Heart right ventricle (tissue), 16 donors: Measurements from ENCODE around the gene KIAA1671. TPM values are rescaled to one million over a fixed set of nuclear protein-coding genes. Genes with fewer than 3 reads are reported as not detected.
A peak's percentile ranks its signal among the peaks of the same experiment; 100 is the strongest.

ENCODE experiments used
- ATAC-seq, 8 donors: fragments of 200-7000 bp; cut with Tn5 transposase; one replicate each; pipeline ENCODE4 v1.9.1; 2020; ENCODE audit warnings: mild to moderate bottlenecking in 8 of 8, moderate library complexity in 8 of 8, moderate number of reproducible peaks in 1 of 8
- DNase-seq, 2 donors: peaks; one replicate each; pipeline ENCODE4 v3.0.0-alpha.2; 2020
- H3K27ac ChIP-seq, 10 donors: fragments of 200-600 bp; sonication (generic) in 2 of 10; one replicate each; pipeline versions ENCODE4 v1.5.0 to v1.8.0; 2020 to 2022; ENCODE audit warnings: mild to moderate bottlenecking in 3 of 10
- H3K27me3 ChIP-seq, 7 donors: fragments of 200-600 bp; one replicate each; pipeline ENCODE4 v1.8.0; 2021 to 2022; ENCODE audit warnings: mild to moderate bottlenecking in 2 of 7
- H3K36me3 ChIP-seq, 9 donors: fragments of 200-600 bp; sonication (generic) in 1 of 9; one replicate each; pipeline versions ENCODE4 v1.5.0 to v1.8.0; 2020 to 2022; ENCODE audit warnings: mild to moderate bottlenecking in 2 of 9
- H3K4me1 ChIP-seq, 9 donors: fragments of 200-600 bp; sonication (generic) in 1 of 9; one replicate each; pipeline versions ENCODE4 v1.5.0 to v1.8.0; 2020 to 2022; ENCODE audit warnings: mild to moderate bottlenecking in 4 of 9
- H3K4me3 ChIP-seq, 10 donors: fragments of 200-600 bp; sonication (generic) in 2 of 10; one replicate each; pipeline versions ENCODE4 v1.5.0 to v1.8.0; 2020 to 2022; ENCODE audit warnings: mild to moderate bottlenecking in 7 of 10, moderate library complexity in 2 of 10
- H3K9me3 ChIP-seq, 11 donors: fragments of 200-600 bp in 10 of 11; sonication (generic) in 2 of 11; one replicate each; pipeline versions ENCODE4 v1.5.0 to v1.8.0; 2013 to 2022; ENCODE audit warnings: mild to moderate bottlenecking in 2 of 11, control low read depth in 1 of 11, moderate library complexity in 1 of 11
- WGBS, 2 donors: extraction: QIAGEN DNeasy Blood & Tissue Kit; methylation state at CpG; one replicate each; pipeline ENCODE4 v1.1.7; 2013; ENCODE audit warnings: inconsistent platforms in 1 of 2; 5-methylcytosine and 5-hydroxymethylcytosine counted together
- intact Hi-C, 10 donors: fragments of 100-400 bp; cut with DNase I; formaldehyde crosslinking; loops; one replicate each; pipeline versions ENCODE4 v1.11.1 to v1.14.2; 2022
- polyA plus RNA-seq, 2 donors: library from polyadenylated mRNA; stranded (reverse); fragments of 200-250 nt; gene quantifications; one replicate each; pipeline ENCODE4 v1.2.3, GENCODE V29; 2013
- total RNA-seq, 10 donors: library from RNA; stranded (reverse); fragmentation: NEBNext Ultra II Directional in 3 of 10; extraction: Animal tissue kit (Norgen Biotek cat#: 25700) in 3 of 10; gene quantifications; one replicate each; pipeline versions ENCODE4 v1.2.1 to v1.2.4, GENCODE V29; 2021 to 2023
- TF ChIP-seq, protein P1 (sequence below), 9 donors: fragments of 200-600 bp; sonication (generic) in 2 of 9; IDR thresholded peaks; one replicate each; pipeline versions ENCODE4 v1.5.0 to v1.8.0; 2021 to 2022; ENCODE audit warnings: antibody characterized with exemption in 9 of 9, mild to moderate bottlenecking in 5 of 9, moderate library complexity in 1 of 9
- donor health status: Arrhythmogenic right ventricular cardiomyopathy.
- donor health status: ischemic (EF 13 %, LVEDD 7.1; RV severe dilation, severe dysfunction).
- donor health status: healthy with polysubstance abuse.
- donor health status: DM: no; HTN: yes; CAD: no.
- donor health status: DM: no; HTN: no; CAD: no.
- donor health status: ischemic (EF 25% LVEDD 6.9; RV normal size, moderate dysfunction).
- donor health status: ischemic (EF 25% LVEDD 5.7; RV mildly dilated, moderate dysfunction).
- donor health status: healthy.
- donor health status: DM: yes; HTN: yes; CAD: no.
- donor health status: Ischemic cardiomyopathy.
- donor health status: ischemic (EF 35%, LVEDD 5.7; RV mildly dilated, moderate dysfunction).
- donor health status: nonischemic (EF 11% LVEDD 7.7; RV severe dilation, severe dysfunction).
- donor health status: DM: yes; HTN: yes; CAD: no.
- donor health status: PGD.
- donor health status: ischemic (EF 29% LVEDD 5.4; RV normal size, mild dysfunction).
- donor health status: nonischemic (EF 23%, LVEDD 6.1; RV moderate dilation, normal function).

The KIAA1671 gene
- total and polyA plus RNA-seq, 12 donors: 2.9 to 26.2 (median 13.7) TPM

DNA sequence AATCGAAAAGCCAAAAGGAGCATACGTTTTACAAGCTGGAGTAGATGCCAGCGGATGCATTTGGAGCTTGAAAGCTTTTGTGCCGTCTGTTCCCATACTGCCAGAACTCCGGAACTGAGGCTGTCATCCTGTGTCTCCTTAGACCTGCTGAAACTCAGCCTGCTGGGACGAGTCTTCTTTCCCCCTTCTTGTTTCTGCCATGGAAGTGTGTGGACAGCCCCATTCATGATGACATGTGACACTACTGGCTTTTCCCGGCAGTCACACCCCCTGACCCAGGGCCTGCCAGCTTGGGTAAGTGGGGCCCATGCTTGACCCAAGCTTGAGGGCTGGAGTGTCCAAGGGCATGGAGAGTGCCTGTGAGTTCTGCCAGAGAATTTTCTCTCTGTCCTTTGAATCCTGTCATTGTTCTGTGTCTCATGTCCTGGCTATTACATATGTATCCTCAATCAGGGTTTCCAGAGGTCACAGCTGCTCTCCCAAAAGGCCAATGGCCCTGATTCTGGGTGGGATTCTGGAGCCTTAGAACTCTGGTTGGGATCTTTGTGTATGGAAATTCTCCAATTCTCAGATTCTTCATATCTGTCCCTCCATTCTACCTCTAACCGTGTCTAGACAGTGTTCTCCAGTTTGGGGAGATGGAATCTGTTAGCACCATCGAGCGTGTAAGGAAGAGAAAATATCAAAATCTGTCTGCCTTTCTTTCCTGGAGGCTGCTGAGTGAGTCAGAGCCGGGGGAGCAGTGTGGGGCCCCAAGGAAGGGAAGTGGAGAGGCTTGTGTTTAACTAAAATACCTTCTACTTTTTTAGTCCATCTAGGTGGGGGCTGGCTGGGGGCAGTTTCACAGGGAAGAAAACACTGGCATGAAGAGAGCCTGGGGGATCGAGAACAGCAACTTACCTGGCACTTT, 73.2 kb downstream of the KIAA1671 start:
- H3K4me3 ChIP-seq: no peak overlapping the region
- peak in 1 of 2 donors; percentile 33 for DNase-seq
- no peaks in the 10 kb centered on the region for H3K9me3 ChIP-seq
- no peaks in the 10 kb centered on the region for H3K27me3 ChIP-seq
- TF ChIP-seq, protein P1, sequence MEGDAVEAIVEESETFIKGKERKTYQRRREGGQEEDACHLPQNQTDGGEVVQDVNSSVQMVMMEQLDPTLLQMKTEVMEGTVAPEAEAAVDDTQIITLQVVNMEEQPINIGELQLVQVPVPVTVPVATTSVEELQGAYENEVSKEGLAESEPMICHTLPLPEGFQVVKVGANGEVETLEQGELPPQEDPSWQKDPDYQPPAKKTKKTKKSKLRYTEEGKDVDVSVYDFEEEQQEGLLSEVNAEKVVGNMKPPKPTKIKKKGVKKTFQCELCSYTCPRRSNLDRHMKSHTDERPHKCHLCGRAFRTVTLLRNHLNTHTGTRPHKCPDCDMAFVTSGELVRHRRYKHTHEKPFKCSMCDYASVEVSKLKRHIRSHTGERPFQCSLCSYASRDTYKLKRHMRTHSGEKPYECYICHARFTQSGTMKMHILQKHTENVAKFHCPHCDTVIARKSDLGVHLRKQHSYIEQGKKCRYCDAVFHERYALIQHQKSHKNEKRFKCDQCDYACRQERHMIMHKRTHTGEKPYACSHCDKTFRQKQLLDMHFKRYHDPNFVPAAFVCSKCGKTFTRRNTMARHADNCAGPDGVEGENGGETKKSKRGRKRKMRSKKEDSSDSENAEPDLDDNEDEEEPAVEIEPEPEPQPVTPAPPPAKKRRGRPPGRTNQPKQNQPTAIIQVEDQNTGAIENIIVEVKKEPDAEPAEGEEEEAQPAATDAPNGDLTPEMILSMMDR (IDR thresholded peaks at IDR 0.05): no peak
- intact Hi-C loops: loop anchor here in 9 of 10 donors (2.0 to 5.0 kb wide), 6 partner anchors 33 to 73 kb away; partner anchors contain the start of gene KIAA1671 (in 6 of the 9)
- peak overlapping the region; percentile 27 to 91 (median 72) for H3K27ac ChIP-seq
- H3K36me3 ChIP-seq: peaks cover 0 to 12% (median 0%) of the 10 kb centered on the region in 9 donors
- H3K4me1 ChIP-seq: peaks cover 19 to 69% (median 40%) of the 10 kb centered on the region in 9 donors
- WGBS, 2 donors: 46 to 60% methylated on average over 12 of the region's 12 CpGs
- ATAC-seq: peak; percentile 16 to 76 (median 50)

DNA sequence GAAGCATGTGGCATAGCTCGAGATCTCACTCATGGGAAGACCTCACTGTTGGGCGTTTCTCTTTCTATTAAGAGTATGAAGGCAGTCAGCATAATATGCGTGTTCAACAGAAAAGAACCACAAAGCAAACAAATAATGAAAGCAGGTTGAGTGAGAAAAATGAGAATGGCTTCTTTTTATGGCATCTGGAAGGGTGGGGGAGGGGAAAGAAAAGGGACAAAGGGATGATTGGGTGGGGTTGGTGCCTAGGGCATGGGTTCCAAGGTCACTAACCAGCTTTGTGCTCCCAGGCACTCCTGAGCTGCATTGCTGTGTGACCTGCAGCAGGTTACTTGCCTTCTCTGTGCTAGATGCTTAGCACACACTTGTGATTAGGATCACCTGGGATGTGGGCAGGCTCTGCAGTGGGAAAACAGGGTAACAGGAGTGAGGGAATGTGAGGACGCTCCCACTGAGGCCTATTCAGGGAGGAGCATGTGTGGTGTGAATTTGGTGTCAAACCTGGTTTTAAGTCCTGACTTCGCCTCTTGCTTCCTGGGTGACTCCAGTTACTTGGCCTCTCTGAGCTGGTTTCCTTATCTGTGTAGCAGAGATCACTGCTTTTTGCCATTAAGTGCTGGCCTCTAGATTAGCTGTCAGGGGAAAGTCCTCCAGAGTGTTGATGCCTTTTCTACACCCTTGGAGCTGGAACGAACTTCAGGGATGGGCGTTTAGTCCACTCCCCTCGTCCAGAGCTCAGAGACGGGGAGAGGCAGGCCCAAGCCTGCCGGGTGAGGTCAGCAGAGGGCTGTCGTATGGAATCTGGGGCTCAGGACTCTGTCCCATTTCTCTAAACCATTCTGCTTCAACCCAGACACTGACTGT, 74.8 kb downstream of the KIAA1671 start:
- TF ChIP-seq, protein P1 (IDR thresholded peaks at IDR 0.05): peak in 2 of 9 donors; percentile 5 to 7
- Histone ChIP-seq H3K9me3 (no peaks in the 10 kb centered on the region), H3K36me3 (peaks cover 0 to 17% (median 0%) of the 10 kb centered on the region in 9 donors), H3K4me3 (no peak overlapping the region), H3K4me1 (peaks cover 19 to 67% (median 33%) of the 10 kb centered on the region in 9 donors), H3K27ac (peak overlapping the region in 8 of 10 donors; percentile 12 to 91 (median 72)), H3K27me3 (no peaks in the 10 kb centered on the region)
- 65 to 72% methylated on average over 11 of the region's 11 CpGs for WGBS, 2 donors
- intact Hi-C loops: loop anchor here in 9 of 10 donors (2.0 to 5.0 kb wide), 6 partner anchors 35 to 75 kb away; partner anchors contain the start of gene KIAA1671 (in 6 of the 9)
- no peak for DNase-seq
- peak in 4 of 8 donors; percentile 19 to 54 (median 25) for ATAC-seq

DNA sequence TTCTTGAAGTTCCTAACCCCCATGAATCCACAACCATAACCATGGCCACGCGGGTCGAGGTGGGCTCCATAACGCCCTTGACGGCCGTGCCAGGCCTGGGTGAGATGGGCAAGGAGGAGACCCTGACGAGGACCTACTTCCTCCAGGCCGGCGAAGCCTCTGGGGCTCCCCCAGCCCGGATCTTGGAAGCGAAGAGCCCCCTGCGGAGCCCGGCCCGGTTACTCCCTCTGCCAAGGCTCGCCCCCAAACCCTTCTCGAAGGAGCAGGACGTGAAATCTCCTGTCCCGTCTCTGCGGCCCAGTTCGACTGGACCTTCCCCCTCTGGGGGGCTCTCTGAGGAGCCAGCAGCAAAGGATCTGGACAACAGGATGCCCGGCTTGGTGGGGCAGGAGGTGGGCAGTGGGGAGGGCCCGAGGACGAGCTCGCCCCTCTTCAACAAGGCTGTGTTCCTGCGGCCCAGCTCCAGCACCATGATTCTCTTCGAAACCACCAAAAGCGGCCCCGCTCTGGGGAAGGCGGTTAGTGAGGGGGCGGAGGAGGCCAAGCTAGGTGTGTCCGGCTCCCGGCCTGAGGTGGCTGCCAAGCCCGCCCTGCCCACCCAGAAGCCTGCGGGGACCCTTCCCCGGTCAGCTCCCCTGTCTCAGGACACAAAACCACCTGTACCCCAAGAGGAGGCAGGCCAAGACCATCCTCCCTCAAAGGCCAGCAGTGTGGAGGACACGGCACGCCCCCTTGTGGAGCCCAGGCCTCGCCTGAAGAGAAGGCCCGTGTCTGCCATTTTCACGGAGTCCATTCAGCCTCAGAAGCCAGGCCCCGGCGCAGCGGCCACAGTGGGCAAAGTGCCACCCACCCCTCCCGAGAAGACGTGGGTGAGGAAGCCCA, 75.7 kb downstream of the KIAA1671 start:
- DNase-seq: peak; percentile 46 to 54
- intact Hi-C loops: loop anchor here in 9 of 10 donors (2.0 to 5.0 kb wide), 6 partner anchors 36 to 76 kb away; partner anchors contain the start of gene KIAA1671 (in 6 of the 9)
- TF ChIP-seq, protein P1 (IDR thresholded peaks at IDR 0.05): peak; percentile 33 to 64 (median 56)
- H3K27ac ChIP-seq: peak overlapping the region in 8 of 10 donors; percentile 12 to 91 (median 52)
- peaks cover 0 to 27% (median 0%) of the 10 kb centered on the region in 9 donors for H3K36me3 ChIP-seq
- peaks cover 19 to 64% (median 33%) of the 10 kb centered on the region in 9 donors for H3K4me1 ChIP-seq
- no peaks in the 10 kb centered on the region for H3K9me3 ChIP-seq
- peak; percentile 9 to 70 (median 40) for ATAC-seq
- WGBS, 2 donors: 84 to 85% methylated on average over 45 of the region's 45 CpGs
- no peaks in the 10 kb centered on the region for H3K27me3 ChIP-seq
- H3K4me3 ChIP-seq: no peak overlapping the region
